ENCODE measurements around the gene ASPG.

- no peak for TF ChIP-seq CTCF (optimal IDR thresholded peaks at IDR 0.05 in 1 of 3, IDR thresholded peaks at IDR 0.05 in 1 of 3, conservative IDR thresholded peaks at IDR 0.05 in 1 of 3; ENCODE audit: extremely low read depth in 1 of 3, insufficient read depth in 2 of 3, low read length in 3 of 3)
- TF ChIP-seq EZH2 (IDR thresholded peaks at IDR 0.05; ENCODE audit: low read length): no peak
Measured at GRCh38 chr14:104105822-104106470, 20.4 kb downstream of the ASPG start.

Measured in keratinocyte (primary cell).